A549 (cell line): ENCODE data around the gene FGF7. TPM values are rescaled to one million over a fixed set of nuclear protein-coding genes. Genes with fewer than 3 reads are reported as not detected.

Experiments
- ATAC-seq, 2 experiments: fragments of 200-7000 bp in 1 of 2; fragments of >200 bp in 1 of 2; cut with Nextera tagmentation in 1 of 2; cut with Tn5 transposase in 1 of 2; 3 replicates each; pipeline versions ENCODE4 v1.8.0 to v1.9.1; 2018 to 2020; ENCODE audit warnings: mild to moderate bottlenecking in 1 of 2, moderate library complexity in 1 of 2
- CTCF ChIA-PET: fragments of 300-600 bp; sonication (Branson Sonifier 250); formaldehyde crosslinking; extraction: SDS; loops from one replicate; lab custom pipeline; 2021; ENCODE audit warnings: antibody characterized with exemption, inconsistent platforms; lab: Yijun Ruan, JAX
- POLR2A ChIA-PET: fragments of 350-600 bp; formaldehyde crosslinking; extraction: SDS; loops from one replicate; lab custom pipeline; 2021; ENCODE audit warnings: antibody characterized with exemption, inconsistent platforms; lab: Yijun Ruan, JAX
- DNase-seq, 2 experiments: peaks; one replicate each; pipeline versions ENCODE4 v3.0.0 to v3.0.0-alpha.2; 2011 to 2016; ENCODE audit warnings: low read depth in 1 of 2, low spot score in 1 of 2
- FAIRE-seq: peaks from 2 replicates; lab custom pipeline; 2011; peaks lifted over from hg19 to GRCh38; lab: Jason Lieb, UNC
- H3K27ac ChIP-seq, 2 experiments: fragments of >200 bp; sonication (Bioruptor Twin); formaldehyde crosslinking; 3 replicates each; pipeline ENCODE4 v1.5.1; 2016 to 2017
- H3K4me1 ChIP-seq: fragments of >200 bp; sonication (Bioruptor Twin); formaldehyde crosslinking; 3 replicates; pipeline ENCODE4 v1.6.1; 2016
- H3K4me2 ChIP-seq: fragments of >200 bp; sonication (Bioruptor Twin); formaldehyde crosslinking; 3 replicates; pipeline ENCODE4 v1.6.1; 2016
- H3K4me3 ChIP-seq: fragments of >200 bp; sonication (Bioruptor Twin); formaldehyde crosslinking; 3 replicates; pipeline ENCODE4 v1.5.1; 2016
- H3K9me3 ChIP-seq: fragments of >200 bp; sonication (Bioruptor Twin); formaldehyde crosslinking; 3 replicates; pipeline ENCODE4 v1.6.1; 2016
- CBX2 ChIP-seq: fragments of 200-600 bp; sonication (generic); IDR thresholded peaks from 2 replicates; pipeline ENCODE4 v1.6.1; 2016; ENCODE audit warnings: low read depth, mild to moderate bottlenecking, borderline replicate concordance
- CBX8 ChIP-seq: fragments of 200-600 bp; sonication (generic); IDR thresholded peaks from 2 replicates; pipeline ENCODE4 v1.6.1; 2016
- CEBPB ChIP-seq, 2 experiments: fragments of >200 bp in 1 of 2; sonication (Bioruptor Twin) in 1 of 2; formaldehyde crosslinking in 1 of 2; IDR thresholded peaks; 2 replicates each; pipeline ENCODE4 v1.6.1; 2012 to 2016
- CHD2 ChIP-seq: fragments of 150-350 bp; IDR thresholded peaks from 2 replicates; pipeline ENCODE4 v1.6.1; 2014; ENCODE audit warnings: low read length; ENCODE audit not compliant: partially characterized antibody
- E2F6 ChIP-seq: IDR thresholded peaks from 2 replicates; pipeline ENCODE4 v1.6.1; 2012; ENCODE audit warnings: low read depth, borderline replicate concordance
- EHMT2 ChIP-seq: fragments of 200-600 bp; sonication (generic); IDR thresholded peaks from 2 replicates; pipeline ENCODE4 v1.6.1; 2016; ENCODE audit warnings: antibody characterized with exemption, low read depth, mild to moderate bottlenecking, moderate library complexity
- EP300 ChIP-seq, 2 experiments: fragments of >200 bp; sonication (Bioruptor Twin); formaldehyde crosslinking; IDR thresholded peaks; 2 replicates in 1 of 2; 3 replicates in 1 of 2; pipeline ENCODE4 v1.6.1; 2016 to 2017
- FOXS1 ChIP-seq: fragments of 250-450 bp; sonication (Bioruptor Pico); IDR thresholded peaks from 2 replicates; pipeline ENCODE4 v1.5.0; 2020; ENCODE audit warnings: mild to moderate bottlenecking, moderate library complexity
- HDAC2 ChIP-seq: fragments of 200-600 bp; sonication (generic); IDR thresholded peaks from 2 replicates; pipeline ENCODE4 v1.6.1; 2016
- HEYL ChIP-seq: fragments of 250-450 bp; sonication (Bioruptor Pico); IDR thresholded peaks from 2 replicates; pipeline ENCODE4 v1.8.0; 2021; ENCODE audit warnings: mild to moderate bottlenecking, moderate library complexity
- JUN ChIP-seq, 2 experiments: fragments of >200 bp; sonication (Bioruptor Twin); formaldehyde crosslinking; IDR thresholded peaks; 2 replicates in 1 of 2; 3 replicates in 1 of 2; pipeline ENCODE4 v1.6.1; 2016 to 2017
- KDM1A ChIP-seq: fragments of 200-600 bp; sonication (generic); IDR thresholded peaks from 2 replicates; pipeline ENCODE4 v1.6.1; 2016; ENCODE audit warnings: low read depth, mild to moderate bottlenecking
- KDM5A ChIP-seq: fragments of 200-600 bp; sonication (generic); IDR thresholded peaks from 2 replicates; pipeline ENCODE4 v1.6.1; 2016; ENCODE audit warnings: antibody characterized with exemption, mild to moderate bottlenecking
- MAFK ChIP-seq: fragments of 450-650 bp; IDR thresholded peaks from 2 replicates; pipeline ENCODE4 v1.6.1; 2014; ENCODE audit not compliant: partially characterized antibody
- MAX ChIP-seq: IDR thresholded peaks from 2 replicates; pipeline ENCODE4 v1.6.1; 2012
- NPAS2 ChIP-seq: fragments of 250-450 bp; sonication (Bioruptor Pico); IDR thresholded peaks from 2 replicates; pipeline ENCODE4 v1.8.0; 2022; ENCODE audit warnings: mild to moderate bottlenecking, moderate library complexity, borderline replicate concordance
- NR3C1 ChIP-seq: fragments of >200 bp; sonication (Bioruptor Twin); formaldehyde crosslinking; IDR thresholded peaks from 3 replicates; pipeline ENCODE4 v1.6.1; 2017
- PBX3 ChIP-seq: IDR thresholded peaks from 2 replicates; pipeline ENCODE4 v1.6.1; 2012
- PHF8 ChIP-seq: fragments of 200-600 bp; sonication (generic); IDR thresholded peaks from 2 replicates; pipeline ENCODE4 v1.6.1; 2016; ENCODE audit warnings: low read depth, mild to moderate bottlenecking, antibody characterized with exemption, moderate library complexity, borderline replicate concordance
- POLR2A ChIP-seq: IDR thresholded peaks from 2 replicates; pipeline ENCODE4 v1.6.1; 2012; ENCODE audit warnings: mild to moderate bottlenecking, low read length
- RARB ChIP-seq: fragments of 250-450 bp; sonication (Bioruptor Pico); IDR thresholded peaks from 2 replicates; pipeline ENCODE4 v1.8.0; 2021; ENCODE audit warnings: mild to moderate bottlenecking, moderate library complexity
- REST ChIP-seq: fragments of 200-600 bp; sonication (generic); IDR thresholded peaks from 2 replicates; pipeline ENCODE4 v1.6.1; 2016; ENCODE audit warnings: antibody characterized with exemption, mild to moderate bottlenecking, moderate library complexity
- TP53 ChIP-seq: fragments of 250-450 bp; sonication (Bioruptor Pico); IDR thresholded peaks from 2 replicates; pipeline ENCODE4 v1.5.0; 2021; ENCODE audit warnings: mild to moderate bottlenecking, moderate library complexity
- USF2 ChIP-seq: fragments of 450-650 bp; IDR thresholded peaks from 2 replicates; pipeline ENCODE4 v1.6.1; 2014; ENCODE audit warnings: antibody characterized with exemption
- ZC3H11A ChIP-seq: fragments of 450-650 bp; IDR thresholded peaks from 2 replicates; pipeline ENCODE4 v1.6.1; 2014; ENCODE audit warnings: antibody characterized with exemption, mild to moderate bottlenecking
- ZSCAN20 ChIP-seq: fragments of 250-450 bp; sonication (Bioruptor Pico); IDR thresholded peaks from 2 replicates; pipeline ENCODE4 v1.8.0; 2022; ENCODE audit warnings: mild to moderate bottlenecking, moderate library complexity
- WGBS: methylation state at CpG from one replicate; pipeline ENCODE4 v1.1.6; 2017; ENCODE audit errors: missing lambda C conversion rate; 5-methylcytosine and 5-hydroxymethylcytosine counted together
- polyA plus RNA-seq, 4 experiments: library from polyadenylated mRNA; depleted of rRNA in 3 of 4; stranded (reverse); fragments of >200 nt; fragmentation: RNase III in 1 of 4; extraction: RNeasy Plus Mini Kit Qiagen cat#74134 plus additional on column Dnase treatment in 1 of 4; gene quantifications; 2 replicates in 3 of 4; 3 replicates in 1 of 4; pipeline ENCODE4 v1.2.3, GENCODE V29; 2011 to 2017

Gene FGF7
- polyA plus RNA-seq, 2 of the 4 experiments (the other 2 are of a cell fraction), result not detected

- H3K4me2 ChIP-seq, result no peak overlapping the region
- H3K4me3 ChIP-seq, result no peak overlapping the region
- H3K4me1 ChIP-seq, result no peaks in the 10 kb centered on the region
- H3K27ac ChIP-seq, result no peak overlapping the region
- DNase-seq (no peak), ATAC-seq (no peak)
- TF ChIP-seq KDM5A (no peak), PHF8 (no peak), NR3C1 (no peak), MAFK (no peak), TP53 (CRISPR knock-in tag) (no peak), USF2 (no peak), ZSCAN20 (CRISPR knock-in tag) (no peak), CBX2 (no peak), CEBPB (IDR thresholded peaks at IDR 0.05) (no peak)
- TF ChIP-seq, all 56 proteins: peak for 0
- 71% methylated on average over 3 of the region's 3 CpGs for WGBS
- no peak for FAIRE-seq
- no peaks in the 10 kb centered on the region for H3K9me3 ChIP-seq
- CTCF ChIA-PET, result no interaction called here
- POLR2A ChIA-PET, result no interaction called here
These were observed 41.5 kb downstream of the FGF7 start for GRCh38 chr15:49464522-49464921.

- H3K27ac ChIP-seq, result no peak overlapping the region
- 86% methylated on average over 1 of the region's 1 CpG for WGBS
These were observed 43.1 kb downstream of the FGF7 start for GRCh38 chr15:49466119-49466518.

GRCh38 chr15:49467746-49468480 lies 44.9 kb downstream of the FGF7 start:
- CTCF ChIA-PET, result no interaction called here
- DNase-seq, result no peak
- TF ChIP-seq FOXS1 (CRISPR knock-in tag) (no peak), EHMT2 (no peak), MAX (no peak), CBX8 (no peak), CHD2 (no peak), CBX2 (no peak), HDAC2 (no peak), E2F6 (no peak), ZC3H11A (no peak), HEYL (no peak), KDM1A (no peak), EP300 (IDR thresholded peaks at IDR 0.05) (no peak), POLR2A (no peak), PBX3 (no peak), RARB (CRISPR knock-in tag) (no peak)

More at GRCh38 chr15:49466119-49466518, 43.1 kb downstream of the FGF7 start:
- no peak overlapping the region for H3K4me2 ChIP-seq
- TF ChIP-seq KDM5A (no peak), REST (no peak), ZC3H11A (no peak), KDM1A (no peak), JUN (IDR thresholded peaks at IDR 0.05) (no peak), NPAS2 (CRISPR knock-in tag) (no peak)
- TF ChIP-seq, all 56 proteins: peak for 0
- ChIA-PET CTCF (no interaction called here), POLR2A (no interaction called here)
- ATAC-seq (no peak), DNase-seq (no peak), FAIRE-seq (no peak)
- Histone ChIP-seq H3K9me3 (no peaks in the 10 kb centered on the region), H3K4me3 (no peak overlapping the region), H3K4me1 (no peaks in the 10 kb centered on the region)

More at GRCh38 chr15:49467746-49468480, 44.9 kb downstream of the FGF7 start:
- WGBS, result 61% methylated on average over 3 of the region's 3 CpGs
- ATAC-seq, result no peak
- H3K4me3 ChIP-seq, result no peak overlapping the region
- H3K9me3 ChIP-seq, result no peaks in the 10 kb centered on the region
- H3K4me2 ChIP-seq, result 0 out of 3 replicates have a peak overlapping the region, but pooled peaks have one; percentile 25
- POLR2A ChIA-PET, result no interaction called here
- H3K4me1 ChIP-seq, result no peaks in the 10 kb centered on the region
- FAIRE-seq, result no peak
- no peak overlapping the region for H3K27ac ChIP-seq
